ENCODE measurements around the gene PRR35.

DNA sequence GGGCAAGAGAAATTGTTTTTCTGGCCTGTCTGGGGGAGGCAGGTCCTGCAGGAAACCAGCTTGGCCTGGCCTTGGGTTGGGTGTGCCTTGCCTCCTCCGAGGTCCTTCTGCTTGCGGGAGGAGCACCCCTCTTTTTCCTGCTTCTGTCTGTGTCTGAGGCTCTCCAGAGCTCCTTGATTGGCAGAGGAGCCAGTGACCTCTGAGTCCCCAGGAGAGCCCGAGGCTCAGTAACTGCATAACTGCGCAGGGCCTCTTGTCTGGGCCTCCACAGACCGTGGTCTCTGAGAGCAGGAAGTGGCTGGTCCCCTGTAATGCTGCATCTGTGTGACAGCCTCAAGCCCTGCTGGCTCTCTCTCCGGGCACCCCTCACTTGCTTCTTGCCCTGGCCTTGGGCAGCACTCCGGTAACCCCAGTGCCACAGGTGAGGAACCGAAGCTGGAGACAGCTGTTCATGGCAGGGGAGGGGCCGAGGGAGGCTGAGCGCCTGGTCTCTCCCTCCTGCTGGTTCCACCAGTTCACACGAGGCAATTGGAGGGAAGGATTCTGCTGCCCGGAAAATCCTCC, 31.1 kb upstream of the PRR35 start:
- TF ChIP-seq EZH2 (IDR thresholded peaks at IDR 0.05; ENCODE audit: insufficient read depth, poor library complexity, severe bottlenecking) (no peak), EZH2phosphoT487 (IDR thresholded peaks at IDR 0.05; ENCODE audit: insufficient read depth, low read depth) (no peak)
